H1 (cell line): ENCODE measurements around the gene NDST3.

Source experiments
- ASH2L ChIP-seq: fragments of 200-600, 300-600 bp; sonication (generic); IDR thresholded peaks from one replicate; pipeline ENCODE4 v1.7.1; 2017; ENCODE audit warnings: low read length
- CREB1 ChIP-seq: IDR thresholded peaks from 2 replicates; pipeline ENCODE4 v1.6.1; 2012; ENCODE audit warnings: inconsistent platforms
- CTCF ChIP-seq, 3 experiments: IDR thresholded peaks; 1 replicate in 2 of 3; 2 replicates in 1 of 3; pipeline versions ENCODE4 v1.5.1 to v1.6.1; 2011; ENCODE audit warnings: low read length in 3 of 3, mild to moderate bottlenecking in 3 of 3, inconsistent platforms in 2 of 3, low read depth in 1 of 3, moderate library complexity in 1 of 3; ENCODE audit not compliant: insufficient read depth in 1 of 3; ENCODE audit errors: control extremely low read depth in 1 of 3
- EP300 ChIP-seq, 2 experiments: IDR thresholded peaks; 1 replicate in 1 of 2; 2 replicates in 1 of 2; pipeline ENCODE4 v1.6.1; 2011 to 2012; ENCODE audit warnings: low read depth in 2 of 2, low read length in 2 of 2, mild to moderate bottlenecking in 2 of 2, borderline replicate concordance in 1 of 2, inconsistent platforms in 1 of 2, moderate library complexity in 1 of 2
- GABPA ChIP-seq: IDR thresholded peaks from 2 replicates; pipeline ENCODE4 v1.6.1; 2011; ENCODE audit warnings: mild to moderate bottlenecking, low read length, moderate library complexity, borderline replicate concordance; ENCODE audit not compliant: insufficient read depth
- HDAC2 ChIP-seq, 2 experiments: fragments of 300-600 bp in 1 of 2; sonication (generic) in 1 of 2; IDR thresholded peaks; 2 replicates each; pipeline ENCODE4 v1.6.1; 2011 to 2012; ENCODE audit warnings: low read depth in 2 of 2, low read length in 2 of 2, mild to moderate bottlenecking in 2 of 2, moderate library complexity in 2 of 2, borderline replicate concordance in 1 of 2, inconsistent platforms in 1 of 2
- JUND ChIP-seq: IDR thresholded peaks from 2 replicates; pipeline ENCODE4 v1.6.1; 2011; ENCODE audit warnings: mild to moderate bottlenecking, improper control_type of control experiment, low read length
- MAFK ChIP-seq: IDR thresholded peaks from 2 replicates; pipeline ENCODE4 v1.6.1; 2012; ENCODE audit warnings: low read depth, mild to moderate bottlenecking, improper control_type of control experiment, low read length
- MAX ChIP-seq: IDR thresholded peaks from 2 replicates; pipeline ENCODE4 v1.6.1; 2012; ENCODE audit warnings: inconsistent platforms
- SP1 ChIP-seq: IDR thresholded peaks from 2 replicates; pipeline ENCODE4 v1.6.1; 2011; ENCODE audit warnings: low read depth, low read length

- TF ChIP-seq EP300 (IDR thresholded peaks at IDR 0.05; ENCODE audit: borderline replicate concordance in 1 of 2, low read depth in 2 of 2, low read length in 2 of 2) (no peak), CTCF (IDR thresholded peaks at IDR 0.05; ENCODE audit: control extremely low read depth in 1 of 3, insufficient read depth in 1 of 3, low read depth in 1 of 3, low read length in 3 of 3) (no peak), MAFK (no peak), ASH2L (no peak), GABPA (no peak), CREB1 (no peak), HDAC2 (IDR thresholded peaks at IDR 0.05; ENCODE audit: borderline replicate concordance in 1 of 2, low read depth in 2 of 2, low read length in 2 of 2) (no peak), SP1 (no peak), MAX (no peak), JUND (no peak)
These were observed 120.4 kb downstream of the NDST3 start for GRCh38 chr4:118154649-118155048.
